ENCODE data around the gene ACTN4. TPM values are rescaled to one million over a fixed set of nuclear protein-coding genes. Genes with fewer than 3 reads are reported as not detected.

The ACTN4 gene
- polyA plus RNA-seq, 2 of the 4 experiments (the other 2 are of a cell fraction), result 605 to 967 TPM

DNA sequence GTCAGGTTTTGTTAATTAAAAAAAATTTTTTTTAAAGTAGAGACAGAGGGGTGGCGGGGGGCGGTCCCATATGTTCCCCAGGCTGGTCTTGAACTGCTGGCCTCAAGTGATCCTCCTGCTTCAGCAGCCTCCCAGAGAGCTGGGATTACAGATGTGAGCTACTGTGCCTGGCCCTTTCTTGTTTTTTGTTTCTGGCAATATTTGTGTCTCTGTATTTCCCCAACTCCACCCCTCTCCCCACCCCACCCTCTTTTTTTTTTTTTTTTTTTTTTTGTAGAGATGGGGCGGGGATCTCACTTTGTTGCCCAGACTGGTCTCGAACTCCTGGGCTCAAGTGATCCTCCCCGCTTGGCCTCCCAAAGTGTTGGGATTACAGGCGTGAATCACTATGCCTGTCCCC is 97.4 kb downstream of the ACTN4 start:
- no peak for TF ChIP-seq CBX8 (IDR thresholded peaks at IDR 0.05)
- TF ChIP-seq, protein P1, sequence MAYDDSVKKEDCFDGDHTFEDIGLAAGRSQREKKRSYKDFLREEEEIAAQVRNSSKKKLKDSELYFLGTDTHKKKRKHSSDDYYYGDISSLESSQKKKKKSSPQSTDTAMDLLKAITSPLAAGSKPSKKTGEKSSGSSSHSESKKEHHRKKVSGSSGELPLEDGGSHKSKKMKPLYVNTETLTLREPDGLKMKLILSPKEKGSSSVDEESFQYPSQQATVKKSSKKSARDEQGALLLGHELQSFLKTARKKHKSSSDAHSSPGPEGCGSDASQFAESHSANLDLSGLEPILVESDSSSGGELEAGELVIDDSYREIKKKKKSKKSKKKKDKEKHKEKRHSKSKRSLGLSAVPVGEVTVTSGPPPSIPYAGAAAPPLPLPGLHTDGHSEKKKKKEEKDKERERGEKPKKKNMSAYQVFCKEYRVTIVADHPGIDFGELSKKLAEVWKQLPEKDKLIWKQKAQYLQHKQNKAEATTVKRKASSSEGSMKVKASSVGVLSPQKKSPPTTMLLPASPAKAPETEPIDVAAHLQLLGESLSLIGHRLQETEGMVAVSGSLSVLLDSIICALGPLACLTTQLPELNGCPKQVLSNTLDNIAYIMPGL (CRISPR knock-in tag; IDR thresholded peaks at IDR 0.05; ENCODE audit: borderline replicate concordance), result no peak
- no peak for TF ChIP-seq ZFP36 (IDR thresholded peaks at IDR 0.05; ENCODE audit: borderline replicate concordance, partially characterized antibody)
- no peak for TF ChIP-seq MAFK (IDR thresholded peaks at IDR 0.05; ENCODE audit: partially characterized antibody)
- TF ChIP-seq HEYL (CRISPR knock-in tag; IDR thresholded peaks at IDR 0.05), result no peak
- TF ChIP-seq CBX2 (IDR thresholded peaks at IDR 0.05; ENCODE audit: borderline replicate concordance, low read depth), result no peak
- TF ChIP-seq GATA3 (IDR thresholded peaks at IDR 0.05; ENCODE audit: borderline replicate concordance), result no peak
- no peak for TF ChIP-seq PHF8 (IDR thresholded peaks at IDR 0.05; ENCODE audit: borderline replicate concordance, low read depth)
- TF ChIP-seq HOXB5 (CRISPR knock-in tag; IDR thresholded peaks at IDR 0.05), result no peak
- no peak for TF ChIP-seq HOXB13 (CRISPR knock-in tag; IDR thresholded peaks at IDR 0.05; ENCODE audit: low read depth)
- TF ChIP-seq SREBF2 (IDR thresholded peaks at IDR 0.05), result no peak
- TF ChIP-seq RAD21 (conservative IDR thresholded peaks at IDR 0.05 in 1 of 2, IDR thresholded peaks at IDR 0.05 in 1 of 2), result no peak
- TF ChIP-seq CHD2 (IDR thresholded peaks at IDR 0.05; ENCODE audit: low read length, partially characterized antibody), result no peak
- no peak for TF ChIP-seq ZSCAN20 (CRISPR knock-in tag; IDR thresholded peaks at IDR 0.05)
- TF ChIP-seq, protein P2, sequence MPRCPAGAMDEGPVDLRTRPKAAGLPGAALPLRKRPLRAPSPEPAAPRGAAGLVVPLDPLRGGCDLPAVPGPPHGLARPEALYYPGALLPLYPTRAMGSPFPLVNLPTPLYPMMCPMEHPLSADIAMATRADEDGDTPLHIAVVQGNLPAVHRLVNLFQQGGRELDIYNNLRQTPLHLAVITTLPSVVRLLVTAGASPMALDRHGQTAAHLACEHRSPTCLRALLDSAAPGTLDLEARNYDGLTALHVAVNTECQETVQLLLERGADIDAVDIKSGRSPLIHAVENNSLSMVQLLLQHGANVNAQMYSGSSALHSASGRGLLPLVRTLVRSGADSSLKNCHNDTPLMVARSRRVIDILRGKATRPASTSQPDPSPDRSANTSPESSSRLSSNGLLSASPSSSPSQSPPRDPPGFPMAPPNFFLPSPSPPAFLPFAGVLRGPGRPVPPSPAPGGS (IDR thresholded peaks at IDR 0.05), result no peak
- TF ChIP-seq, protein P3, sequence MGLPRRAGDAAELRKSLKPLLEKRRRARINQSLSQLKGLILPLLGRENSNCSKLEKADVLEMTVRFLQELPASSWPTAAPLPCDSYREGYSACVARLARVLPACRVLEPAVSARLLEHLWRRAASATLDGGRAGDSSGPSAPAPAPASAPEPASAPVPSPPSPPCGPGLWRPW (IDR thresholded peaks at IDR 0.05), result no peak
- TF ChIP-seq, protein P4, sequence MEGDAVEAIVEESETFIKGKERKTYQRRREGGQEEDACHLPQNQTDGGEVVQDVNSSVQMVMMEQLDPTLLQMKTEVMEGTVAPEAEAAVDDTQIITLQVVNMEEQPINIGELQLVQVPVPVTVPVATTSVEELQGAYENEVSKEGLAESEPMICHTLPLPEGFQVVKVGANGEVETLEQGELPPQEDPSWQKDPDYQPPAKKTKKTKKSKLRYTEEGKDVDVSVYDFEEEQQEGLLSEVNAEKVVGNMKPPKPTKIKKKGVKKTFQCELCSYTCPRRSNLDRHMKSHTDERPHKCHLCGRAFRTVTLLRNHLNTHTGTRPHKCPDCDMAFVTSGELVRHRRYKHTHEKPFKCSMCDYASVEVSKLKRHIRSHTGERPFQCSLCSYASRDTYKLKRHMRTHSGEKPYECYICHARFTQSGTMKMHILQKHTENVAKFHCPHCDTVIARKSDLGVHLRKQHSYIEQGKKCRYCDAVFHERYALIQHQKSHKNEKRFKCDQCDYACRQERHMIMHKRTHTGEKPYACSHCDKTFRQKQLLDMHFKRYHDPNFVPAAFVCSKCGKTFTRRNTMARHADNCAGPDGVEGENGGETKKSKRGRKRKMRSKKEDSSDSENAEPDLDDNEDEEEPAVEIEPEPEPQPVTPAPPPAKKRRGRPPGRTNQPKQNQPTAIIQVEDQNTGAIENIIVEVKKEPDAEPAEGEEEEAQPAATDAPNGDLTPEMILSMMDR (IDR thresholded peaks at IDR 0.05), result no peak
- no peak for TF ChIP-seq CHD4 (IDR thresholded peaks at IDR 0.05; ENCODE audit: borderline replicate concordance)
- TF ChIP-seq ZC3H11A (IDR thresholded peaks at IDR 0.05), result no peak
- TF ChIP-seq JUN (IDR thresholded peaks at IDR 0.05), result no peak
- no peaks in the 10 kb centered on the region for H3K9me3 ChIP-seq
- no peak overlapping the region for H3K27ac ChIP-seq
- POLR2A ChIA-PET, result interaction anchor here (1.4 kb wide), 1 partner anchor 87 kb away, joined by 3 read pairs; the partner anchor contains the start of gene ECH1
- H3K4me1 ChIP-seq, result peaks cover 4% of the 10 kb centered on the region; the same call in 1 of the 3 replicates
- peak in 1 of 2 experiments; percentile 26 for DNase-seq (ENCODE audit: low read depth in 1 of 2, low spot score in 1 of 2)
- no peak; a peak in 2 of 6 replicates for ATAC-seq
- WGBS (ENCODE audit: missing lambda C conversion rate), result 71% methylated on average over 6 of the region's 6 CpGs
- no peak overlapping the region for H3K4me2 ChIP-seq
- no peak overlapping the region for H3K4me3 ChIP-seq
- no peak for FAIRE-seq
- CTCF ChIA-PET, result interaction anchor here (0.8 to 2.1 kb wide), 12 partner anchors 9 to 185 kb away, joined by 3 to 9 read pairs (median 4); partner anchors contain the start of genes ECH1, MRPS12 and SARS2

DNA sequence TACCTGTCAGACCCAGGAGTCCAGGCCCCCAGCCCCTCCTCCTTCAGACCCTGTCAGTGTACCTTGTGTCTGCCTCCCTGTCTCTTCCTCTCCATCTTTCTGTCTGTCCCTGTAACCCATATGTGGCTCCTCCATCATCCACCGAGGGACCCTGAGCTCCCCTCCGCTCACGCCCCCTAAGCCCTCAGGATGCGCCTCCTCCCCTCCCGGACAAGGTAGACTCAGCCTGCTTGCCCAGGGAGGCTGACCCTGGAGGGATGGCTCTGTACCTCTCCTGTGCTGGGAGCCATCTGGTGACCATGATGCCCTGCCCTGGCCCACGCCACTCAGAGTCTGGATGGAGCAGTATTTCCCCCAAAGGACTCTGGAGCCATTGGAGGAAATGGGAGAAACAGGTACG is 97.9 kb downstream of the ACTN4 start:
- DNase-seq (ENCODE audit: low read depth in 1 of 2, low spot score in 1 of 2) (no peak), FAIRE-seq (peak; percentile 70), ATAC-seq (peak; percentile 17 to 37; a peak in 4 of 6 replicates)
- H3K4me1 ChIP-seq, result peaks cover 4% of the 10 kb centered on the region; the same call in 1 of the 3 replicates
- no peak for TF ChIP-seq HOXB5 (CRISPR knock-in tag; IDR thresholded peaks at IDR 0.05)
- no peak for TF ChIP-seq JUN (IDR thresholded peaks at IDR 0.05)
- no peak for TF ChIP-seq NR3C1 (IDR thresholded peaks at IDR 0.05)
- TF ChIP-seq RNF2 (IDR thresholded peaks at IDR 0.05; ENCODE audit: borderline replicate concordance, low read depth), result no peak
- no peak for TF ChIP-seq HOXA7 (CRISPR knock-in tag; IDR thresholded peaks at IDR 0.05)
- TF ChIP-seq, protein P3 (IDR thresholded peaks at IDR 0.05), result no peak
- TF ChIP-seq ZSCAN20 (CRISPR knock-in tag; IDR thresholded peaks at IDR 0.05), result no peak
- no peak for TF ChIP-seq SREBF2 (IDR thresholded peaks at IDR 0.05)
- TF ChIP-seq, protein P5, sequence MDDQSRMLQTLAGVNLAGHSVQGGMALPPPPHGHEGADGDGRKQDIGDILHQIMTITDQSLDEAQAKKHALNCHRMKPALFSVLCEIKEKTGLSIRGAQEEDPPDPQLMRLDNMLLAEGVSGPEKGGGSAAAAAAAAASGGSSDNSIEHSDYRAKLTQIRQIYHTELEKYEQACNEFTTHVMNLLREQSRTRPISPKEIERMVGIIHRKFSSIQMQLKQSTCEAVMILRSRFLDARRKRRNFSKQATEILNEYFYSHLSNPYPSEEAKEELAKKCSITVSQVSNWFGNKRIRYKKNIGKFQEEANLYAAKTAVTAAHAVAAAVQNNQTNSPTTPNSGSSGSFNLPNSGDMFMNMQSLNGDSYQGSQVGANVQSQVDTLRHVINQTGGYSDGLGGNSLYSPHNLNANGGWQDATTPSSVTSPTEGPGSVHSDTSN (IDR thresholded peaks at IDR 0.05), result no peak
- no peak for TF ChIP-seq ZNF302 (CRISPR knock-in tag; IDR thresholded peaks at IDR 0.05)
- no peak for TF ChIP-seq NPAS2 (CRISPR knock-in tag; IDR thresholded peaks at IDR 0.05; ENCODE audit: borderline replicate concordance)
- no peak for TF ChIP-seq PHF8 (IDR thresholded peaks at IDR 0.05; ENCODE audit: borderline replicate concordance, low read depth)
- TF ChIP-seq KDM1A (IDR thresholded peaks at IDR 0.05; ENCODE audit: low read depth), result no peak
- TF ChIP-seq CBX2 (IDR thresholded peaks at IDR 0.05; ENCODE audit: borderline replicate concordance, low read depth), result no peak
- TF ChIP-seq RARB (CRISPR knock-in tag; IDR thresholded peaks at IDR 0.05), result no peak
- no peak for TF ChIP-seq FOXS1 (CRISPR knock-in tag; IDR thresholded peaks at IDR 0.05)
- CTCF ChIA-PET, result interaction anchor here (0.8 to 2.1 kb wide), 6 partner anchors 10 to 185 kb away, joined by 3 to 9 read pairs (median 3); partner anchors contain the start of genes MRPS12 and SARS2
- H3K27ac ChIP-seq, result no peak overlapping the region
- 87% methylated on average over 7 of the region's 7 CpGs for WGBS (ENCODE audit: missing lambda C conversion rate)
- H3K4me2 ChIP-seq, result no peak overlapping the region
- POLR2A ChIA-PET, result no interaction called here
- no peaks in the 10 kb centered on the region for H3K9me3 ChIP-seq
- no peak overlapping the region for H3K4me3 ChIP-seq
